PFSK-1 (cell line): ENCODE results near the gene SMR3A. TPM values are rescaled to one million over a fixed set of nuclear protein-coding genes. Genes with fewer than 3 reads are reported as not detected.

Experiments
- FOXP2 ChIP-seq: optimal IDR thresholded peaks from 2 replicates; pipeline ENCODE3; 2011; ENCODE audit warnings: borderline replicate concordance, control low read depth, inconsistent platforms; ENCODE audit not compliant: insufficient read depth; ENCODE audit errors: extremely low read length, extremely low read depth
- POLR2AphosphoS5 ChIP-seq: IDR thresholded peaks from 2 replicates; pipeline ENCODE4 v1.6.1; 2012; ENCODE audit warnings: low read depth, mild to moderate bottlenecking, control low read depth, low read length, moderate library complexity
- REST ChIP-seq, 2 experiments: IDR thresholded peaks; 2 replicates each; pipeline versions ENCODE4 v1.6.1 to v1.8.0; 2011 to 2012; ENCODE audit warnings: low read depth in 2 of 2, low read length in 2 of 2, control low read depth in 1 of 2, inconsistent platforms in 1 of 2, mild to moderate bottlenecking in 1 of 2, moderate library complexity in 1 of 2; ENCODE audit not compliant: insufficient read depth in 1 of 2
- SIN3A ChIP-seq: IDR thresholded peaks from 2 replicates; pipeline ENCODE4 v1.6.1; 2012; ENCODE audit warnings: mild to moderate bottlenecking, low read length, moderate library complexity, borderline replicate concordance; ENCODE audit not compliant: insufficient read depth
- TAF1 ChIP-seq: IDR thresholded peaks from 2 replicates; pipeline ENCODE4 v1.6.1; 2012; ENCODE audit warnings: low read length, control low read depth, borderline replicate concordance; ENCODE audit not compliant: insufficient read depth
- polyA plus RNA-seq: library from polyadenylated mRNA; unstranded; fragments of >200 nt; gene quantifications from one replicate; pipeline ENCODE4 v1.2.1, GENCODE V29; 2012; ENCODE audit warnings: low read depth, missing spikeins; ENCODE audit not compliant: insufficient read length

The SMR3A gene
- not detected for polyA plus RNA-seq

- no peak for TF ChIP-seq SIN3A
- no peak for TF ChIP-seq FOXP2
- no peak for TF ChIP-seq POLR2AphosphoS5
- TF ChIP-seq REST (IDR thresholded peaks at IDR 0.05; ENCODE audit: insufficient read depth in 1 of 2, low read depth in 2 of 2, low read length in 2 of 2): no peak
- no peak for TF ChIP-seq TAF1
Observed at GRCh38 chr4:70360460-70360859, at the start of gene SMR3A. SMR3A (plus strand) TSS chr4:70360760; CDS start chr4:70362116, 1,356 bp downstream.

- no peak for TF ChIP-seq FOXP2
Observed at GRCh38 chr4:70313736-70314135, 46.8 kb upstream of the SMR3A start.

DNA sequence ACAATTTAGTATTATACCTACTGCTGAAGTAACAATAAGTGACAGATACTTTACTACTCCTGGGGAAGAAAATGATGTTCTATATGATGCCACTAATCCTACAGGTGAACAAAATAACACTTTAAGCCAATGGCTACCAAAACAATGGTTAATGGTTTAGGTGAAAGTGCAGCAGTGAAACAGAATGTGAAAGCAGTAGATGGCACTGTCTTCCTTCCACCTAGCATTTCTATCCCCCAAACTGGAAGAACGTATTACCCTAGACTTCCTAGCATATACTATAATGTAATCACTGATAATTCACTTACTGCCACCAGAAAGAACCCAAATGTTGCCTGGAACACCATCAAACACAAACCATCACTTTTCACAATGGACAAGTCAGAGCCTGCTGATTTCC lies 44.6 kb upstream of the SMR3A start:
- TF ChIP-seq SIN3A (no peak), REST (IDR thresholded peaks at IDR 0.05; ENCODE audit: insufficient read depth in 1 of 2, low read depth in 2 of 2, low read length in 2 of 2) (no peak)

DNA sequence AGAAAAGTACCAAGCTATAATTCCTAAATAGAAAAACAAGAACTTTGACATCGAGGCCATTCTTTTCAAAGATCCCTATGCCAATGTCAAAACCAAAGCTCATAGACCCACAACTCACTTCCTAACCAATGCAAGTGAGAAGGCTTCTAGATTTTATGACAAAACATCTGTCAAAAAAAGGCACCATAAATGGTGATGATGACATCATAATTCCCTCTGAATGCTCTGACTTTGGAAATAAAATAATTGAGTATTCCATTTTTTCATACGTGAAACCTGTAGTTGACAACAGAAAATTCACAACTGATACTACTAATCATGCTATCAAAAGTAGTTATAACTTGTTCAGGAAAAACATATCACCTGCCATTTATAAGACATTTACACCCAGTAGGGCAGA lies 34.5 kb upstream of the SMR3A start:
- TF ChIP-seq TAF1: no peak
- no peak for TF ChIP-seq REST (IDR thresholded peaks at IDR 0.05; ENCODE audit: insufficient read depth in 1 of 2, low read depth in 2 of 2, low read length in 2 of 2)
- no peak for TF ChIP-seq FOXP2
- TF ChIP-seq SIN3A: no peak
- TF ChIP-seq POLR2AphosphoS5: no peak

DNA sequence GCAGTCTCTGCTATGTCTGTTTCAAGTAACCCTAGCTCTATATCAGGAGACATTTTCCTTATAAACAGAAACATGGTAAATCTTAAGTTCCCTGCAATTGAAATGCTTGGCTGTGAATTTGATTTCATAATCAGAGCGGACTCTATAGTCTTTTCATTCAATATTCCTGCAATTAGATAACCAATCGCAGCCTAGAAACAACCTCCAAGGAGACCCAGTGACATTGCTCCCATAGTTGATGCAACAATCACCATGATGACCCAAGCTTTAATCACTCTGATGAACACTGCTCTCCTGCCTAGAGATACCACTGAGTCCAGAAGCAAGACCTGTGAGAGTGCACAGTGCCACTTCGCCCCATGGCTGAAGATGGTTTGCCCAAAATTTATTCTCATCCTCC lies 25.9 kb upstream of the SMR3A start, which contains the start of gene CABS1:
Gene CABS1, plus strand, starts transcription at position 301 of the 400 bp plus-strand sequence. Its CDS starts 59 bp downstream, at position 360.
- TF ChIP-seq FOXP2: no peak
- TF ChIP-seq SIN3A: no peak
- no peak for TF ChIP-seq REST (IDR thresholded peaks at IDR 0.05; ENCODE audit: insufficient read depth in 1 of 2, low read depth in 2 of 2, low read length in 2 of 2)
- TF ChIP-seq TAF1: no peak
- TF ChIP-seq POLR2AphosphoS5: no peak
